GM21825 (cell line): ENCODE results near the gene KIAA0319L.
"Not testable (repeated sequence)": the region's sequence is repeated elsewhere in the genome, so short reads cannot be mapped to it uniquely, and the experiment has no call there.

Experiments used
- ATAC-seq: cut with Tn5 transposase; IDR thresholded peaks from one replicate; pipeline ENCODE4 v1.9.1; 2021; ENCODE audit warnings: mild to moderate bottlenecking, moderate library complexity; ENCODE audit not compliant: unreplicated experiment

Gene KIAA0319L

GRCh38 chr1:35499231-35499630 lies 58.0 kb downstream of the KIAA0319L start:
- no peak for ATAC-seq

- no peak for ATAC-seq
Observed at GRCh38 chr1:35497571-35497970, 59.6 kb downstream of the KIAA0319L start.

GRCh38 chr1:35490250-35490649 lies 67.0 kb downstream of the KIAA0319L start:
- no peak for ATAC-seq

GRCh38 chr1:35488336-35488735 lies 68.9 kb downstream of the KIAA0319L start:
- no peak for ATAC-seq

- no peak for ATAC-seq
Observed at GRCh38 chr1:35486858-35487408, 70.3 kb downstream of the KIAA0319L start.

GRCh38 chr1:35481229-35481628 lies 76.0 kb downstream of the KIAA0319L start:
- ATAC-seq: no peak

- no peak for ATAC-seq
Observed at GRCh38 chr1:35477870-35478269, 79.3 kb downstream of the KIAA0319L start.

- no peak for ATAC-seq
Observed at GRCh38 chr1:35475856-35476674, 81.1 kb downstream of the KIAA0319L start.

GRCh38 chr1:35475356-35475755 lies 81.8 kb downstream of the KIAA0319L start:
- no peak for ATAC-seq

- not testable (repeated sequence) for ATAC-seq
Observed at GRCh38 chr1:35473216-35473615, 84.0 kb downstream of the KIAA0319L start.

GRCh38 chr1:35470977-35471613 lies 86.1 kb downstream of the KIAA0319L start:
- no peak for ATAC-seq

- no peak for ATAC-seq
Observed at GRCh38 chr1:35466120-35466519, 91.1 kb downstream of the KIAA0319L start.

GRCh38 chr1:35463749-35464148 lies 93.5 kb downstream of the KIAA0319L start:
- ATAC-seq: not testable (repeated sequence)

- no peak for ATAC-seq
Observed at GRCh38 chr1:35463232-35463631, 94.0 kb downstream of the KIAA0319L start.

GRCh38 chr1:35461966-35462651 lies 95.1 kb downstream of the KIAA0319L start:
- no peak for ATAC-seq

- no peak for ATAC-seq
Observed at GRCh38 chr1:35460796-35461195, 96.4 kb downstream of the KIAA0319L start.

GRCh38 chr1:35454616-35455015 lies 102.6 kb downstream of the KIAA0319L start:
- ATAC-seq: no peak

- ATAC-seq: no peak
Observed at GRCh38 chr1:35454176-35454575, 103.0 kb downstream of the KIAA0319L start.

- ATAC-seq: no peak
Observed at GRCh38 chr1:35453031-35453430, 104.2 kb downstream of the KIAA0319L start.

GRCh38 chr1:35452106-35452774 lies 105.0 kb downstream of the KIAA0319L start:
- no peak for ATAC-seq

- no peak for ATAC-seq
Observed at GRCh38 chr1:35451125-35451528, 106.1 kb downstream of the KIAA0319L start.
